CD8-positive, alpha-beta memory T cell (primary cell): ENCODE measurements around the gene NKD2. TPM values are rescaled to one million over a fixed set of nuclear protein-coding genes. Genes with fewer than 3 reads are reported as not detected.

ENCODE experiments used
- CTCF ChIA-PET: fragments of 350-600 bp; sonication (Branson Sonifier 250); formaldehyde crosslinking; loops from one replicate; lab custom pipeline; 2021; ENCODE audit warnings: antibody characterized with exemption; lab: Charles Lee
- POLR2A ChIA-PET: fragments of 350-600 bp; sonication (Branson Sonifier 250); formaldehyde crosslinking; loops from one replicate; lab custom pipeline; 2021; ENCODE audit warnings: antibody characterized with exemption; lab: Charles Lee
- DNase-seq, 5 donors: peaks; one replicate each; pipeline versions ENCODE4 v3.0.0 to v3.0.0-alpha.2; 2020 to 2022; ENCODE audit warnings: mixed read lengths in 1 of 5
- H3K27ac ChIP-seq: one replicate; pipeline ENCODE4 v1.7.0; 2013; ENCODE audit warnings: low read depth, mild to moderate bottlenecking, low read length, moderate library complexity
- H3K27me3 ChIP-seq: 2 replicates; pipeline ENCODE4 v1.7.0; 2013; ENCODE audit warnings: low read length, mild to moderate bottlenecking; ENCODE audit not compliant: insufficient read depth, poor library complexity, severe bottlenecking
- H3K36me3 ChIP-seq: 2 replicates; pipeline ENCODE4 v1.7.0; 2013; ENCODE audit warnings: mild to moderate bottlenecking, low read length, moderate library complexity; ENCODE audit not compliant: insufficient read depth
- H3K4me1 ChIP-seq: 2 replicates; pipeline ENCODE4 v1.7.0; 2013; ENCODE audit warnings: mild to moderate bottlenecking, low read length, moderate library complexity; ENCODE audit not compliant: insufficient read depth
- H3K4me3 ChIP-seq: 2 replicates; pipeline ENCODE4 v1.7.0; 2013; ENCODE audit warnings: mild to moderate bottlenecking, low read length
- H3K9me3 ChIP-seq: 2 replicates; pipeline ENCODE4 v1.7.0; 2013; ENCODE audit warnings: mild to moderate bottlenecking, low read length
- H3K27ac Mint-ChIP-seq, 8 donors: one replicate each; pipeline ENCODE4 v1.8.0; 2020 to 2021; ENCODE audit warnings: mixed read lengths in 8 of 8, mild to moderate bottlenecking in 6 of 8, inconsistent platforms in 3 of 8, moderate library complexity in 3 of 8
- H3K27me3 Mint-ChIP-seq, 2 donors: one replicate each; pipeline ENCODE4 v1.8.0; 2020 to 2021; ENCODE audit warnings: mixed read lengths in 2 of 2, mild to moderate bottlenecking in 1 of 2, moderate library complexity in 1 of 2
- H3K36me3 Mint-ChIP-seq, 3 donors: one replicate each; pipeline ENCODE4 v1.8.0; 2020 to 2021; ENCODE audit warnings: mixed read lengths in 3 of 3, inconsistent platforms in 1 of 3, mild to moderate bottlenecking in 1 of 3
- H3K4me1 Mint-ChIP-seq, 3 donors: one replicate each; pipeline ENCODE4 v1.8.0; 2020 to 2021; ENCODE audit warnings: mixed read lengths in 3 of 3, inconsistent platforms in 1 of 3, mild to moderate bottlenecking in 1 of 3
- H3K4me3 Mint-ChIP-seq, 7 donors: one replicate each; pipeline ENCODE4 v1.8.0; 2020 to 2021; ENCODE audit warnings: mixed read lengths in 7 of 7, mild to moderate bottlenecking in 6 of 7, moderate library complexity in 4 of 7, inconsistent platforms in 2 of 7
- H3K9me3 Mint-ChIP-seq, 5 donors: one replicate each; pipeline ENCODE4 v1.8.0; 2020 to 2022; ENCODE audit warnings: mixed read lengths in 5 of 5, mild to moderate bottlenecking in 3 of 5, moderate library complexity in 2 of 5, inconsistent platforms in 1 of 5
- polyA plus RNA-seq: library from polyadenylated mRNA; unstranded; fragments of 300-500 nt; fragmentation: Illumina TruSeq; gene quantifications from one replicate; pipeline ENCODE4 v1.2.3, GENCODE V29; 2021
- total RNA-seq, 2 experiments: library from RNA; stranded (reverse); gene quantifications; one replicate each; pipeline ENCODE4 v1.2.3, GENCODE V29; 2021

Gene NKD2
- total and polyA plus RNA-seq, 3 experiments from 2014 or later, result 0.20 to 0.48 TPM; not detected in 1

- ChIA-PET POLR2A (no interaction called here), CTCF (no interaction called here)
- H3K4me1 ChIP-seq, result no peaks in the 10 kb centered on the region
- no peaks in the 10 kb centered on the region for H3K36me3 ChIP-seq
- no peaks in the 10 kb centered on the region for H3K9me3 ChIP-seq
- Mint-ChIP-seq H3K4me3 (no peak overlapping the region), H3K36me3 (peaks cover 0 to 5% (median 0%) of the 10 kb centered on the region in 3 donors), H3K9me3 (no peaks in the 10 kb centered on the region), H3K4me1 (no peaks in the 10 kb centered on the region), H3K27ac (no peak overlapping the region), H3K27me3 (no peaks in the 10 kb centered on the region)
- no peak for DNase-seq
- H3K27ac ChIP-seq, result no peak overlapping the region
- H3K4me3 ChIP-seq, result no peak overlapping the region
- H3K27me3 ChIP-seq, result no peaks in the 10 kb centered on the region
Observed at GRCh38 chr5:1064383-1065142, 56.0 kb downstream of the NKD2 start.

- Histone ChIP-seq H3K27ac (no peak overlapping the region), H3K27me3 (no peaks in the 10 kb centered on the region), H3K4me3 (no peak overlapping the region), H3K4me1 (no peaks in the 10 kb centered on the region), H3K36me3 (no peaks in the 10 kb centered on the region), H3K9me3 (no peaks in the 10 kb centered on the region)
- H3K9me3 Mint-ChIP-seq, result no peaks in the 10 kb centered on the region
- H3K4me3 Mint-ChIP-seq, result no peak overlapping the region
- POLR2A ChIA-PET, result no interaction called here
- no peaks in the 10 kb centered on the region for H3K4me1 Mint-ChIP-seq
- H3K27me3 Mint-ChIP-seq, result no peaks in the 10 kb centered on the region
- no peak overlapping the region for H3K27ac Mint-ChIP-seq
- DNase-seq, result no peak
- H3K36me3 Mint-ChIP-seq, result peaks cover 0 to 5% (median 0%) of the 10 kb centered on the region in 3 donors
- CTCF ChIA-PET, result no interaction called here
Observed at GRCh38 chr5:1065143-1065750, 56.6 kb downstream of the NKD2 start.

GRCh38 chr5:1065891-1066650, 57.5 kb downstream of the NKD2 start:
- Mint-ChIP-seq H3K27ac (no peak overlapping the region), H3K9me3 (no peaks in the 10 kb centered on the region)

GRCh38 chr5:1066676-1067075, 58.1 kb downstream of the NKD2 start:
- H3K27ac Mint-ChIP-seq, result no peak overlapping the region
- peaks cover 0 to 5% (median 0%) of the 10 kb centered on the region in 3 donors for H3K36me3 Mint-ChIP-seq
- no peak overlapping the region for H3K4me3 ChIP-seq
- no peaks in the 10 kb centered on the region for H3K9me3 Mint-ChIP-seq
- H3K4me3 Mint-ChIP-seq, result no peak overlapping the region
- H3K27me3 Mint-ChIP-seq, result no peaks in the 10 kb centered on the region
- H3K27ac ChIP-seq, result peak overlapping the region; percentile 16
- H3K36me3 ChIP-seq, result no peaks in the 10 kb centered on the region
- ChIA-PET POLR2A (no interaction called here), CTCF (no interaction called here)
- no peak for DNase-seq
- no peaks in the 10 kb centered on the region for H3K4me1 Mint-ChIP-seq
- no peaks in the 10 kb centered on the region for H3K27me3 ChIP-seq
- H3K4me1 ChIP-seq, result no peaks in the 10 kb centered on the region
- H3K9me3 ChIP-seq, result no peaks in the 10 kb centered on the region

More at GRCh38 chr5:1065891-1066650, 57.5 kb downstream of the NKD2 start:
- Histone ChIP-seq H3K4me1 (no peaks in the 10 kb centered on the region), H3K36me3 (no peaks in the 10 kb centered on the region), H3K27me3 (no peaks in the 10 kb centered on the region), H3K9me3 (no peaks in the 10 kb centered on the region), H3K27ac (no peak overlapping the region), H3K4me3 (no peak overlapping the region)
- no peak overlapping the region for H3K4me3 Mint-ChIP-seq
- no peaks in the 10 kb centered on the region for H3K4me1 Mint-ChIP-seq
- ChIA-PET POLR2A (no interaction called here), CTCF (no interaction called here)
- DNase-seq, result no peak
- H3K36me3 Mint-ChIP-seq, result peaks cover 0 to 5% (median 0%) of the 10 kb centered on the region in 3 donors
- H3K27me3 Mint-ChIP-seq, result no peaks in the 10 kb centered on the region

- no peaks in the 10 kb centered on the region for H3K4me1 Mint-ChIP-seq
- H3K27me3 Mint-ChIP-seq, result no peaks in the 10 kb centered on the region
Observed at GRCh38 chr5:1067141-1068121, 58.8 kb downstream of the NKD2 start.

GRCh38 chr5:1068204-1068894, 59.7 kb downstream of the NKD2 start:
- Histone ChIP-seq H3K4me3 (no peak overlapping the region), H3K27me3 (no peaks in the 10 kb centered on the region), H3K4me1 (no peaks in the 10 kb centered on the region), H3K27ac (no peak overlapping the region), H3K36me3 (no peaks in the 10 kb centered on the region), H3K9me3 (no peaks in the 10 kb centered on the region)
- ChIA-PET CTCF (no interaction called here), POLR2A (no interaction called here)
- Mint-ChIP-seq H3K4me3 (no peak overlapping the region), H3K4me1 (no peaks in the 10 kb centered on the region), H3K27me3 (no peaks in the 10 kb centered on the region), H3K36me3 (peaks cover 0 to 3% (median 0%) of the 10 kb centered on the region in 3 donors), H3K9me3 (no peaks in the 10 kb centered on the region), H3K27ac (peak overlapping the region in 1 of 8 donors; percentile 50)
- DNase-seq, result no peak

More at GRCh38 chr5:1067141-1068121, 58.8 kb downstream of the NKD2 start:
- Histone ChIP-seq H3K27me3 (no peaks in the 10 kb centered on the region), H3K9me3 (no peaks in the 10 kb centered on the region), H3K4me1 (no peaks in the 10 kb centered on the region), H3K4me3 (no peak overlapping the region), H3K27ac (peak overlapping the region; percentile 16), H3K36me3 (no peaks in the 10 kb centered on the region)
- Mint-ChIP-seq H3K27ac (no peak overlapping the region), H3K4me3 (no peak overlapping the region), H3K9me3 (no peaks in the 10 kb centered on the region), H3K36me3 (peaks cover 0 to 3% (median 0%) of the 10 kb centered on the region in 3 donors)
- DNase-seq, result no peak
- ChIA-PET CTCF (no interaction called here), POLR2A (no interaction called here)
